Activated CD8-positive, alpha-beta memory T cell treated with anti-CD3 and anti-CD28 coated beads for 48 hours (primary cell): ENCODE results near the gene ENDOU.
"Not testable (repeated sequence)": the region's sequence is repeated elsewhere in the genome, so short reads cannot be mapped to it uniquely, and the experiment has no call there.

ENCODE experiments used
- DNase-seq, 3 experiments: peaks; one replicate each; pipeline ENCODE4 v3.0.0-alpha.2; 2020; ENCODE audit warnings: low read depth in 2 of 3, low spot score in 2 of 3

The ENDOU gene

GRCh38 chr12:47698055-47698454 is 27.2 kb downstream of the ENDOU start:
- DNase-seq = no peak

- no peak for DNase-seq
These were observed 36.1 kb downstream of the ENDOU start for GRCh38 chr12:47689215-47689614.

GRCh38 chr12:47687636-47688035 is 37.7 kb downstream of the ENDOU start:
- no peak for DNase-seq

- no peak for DNase-seq
These were observed 38.5 kb downstream of the ENDOU start for GRCh38 chr12:47686645-47687240.

DNA sequence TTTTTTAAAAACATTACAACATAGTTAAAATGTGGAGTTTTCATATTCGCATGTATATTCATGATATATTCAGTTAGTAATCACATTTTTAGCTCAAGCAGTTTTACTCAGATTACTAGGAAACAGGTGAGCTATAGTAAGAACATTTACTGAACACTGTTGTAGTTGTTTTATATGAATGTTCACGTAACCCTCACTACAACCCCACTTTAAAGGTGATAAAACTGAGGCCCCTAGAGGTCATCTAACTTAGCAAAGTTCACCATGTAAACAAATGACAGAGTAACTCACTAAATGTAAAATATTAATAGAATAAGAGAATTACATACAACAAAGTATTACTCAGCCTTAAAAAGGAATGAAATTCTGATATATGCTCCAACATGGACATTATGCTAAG is 45.5 kb downstream of the ENDOU start:
- DNase-seq = no peak

DNA sequence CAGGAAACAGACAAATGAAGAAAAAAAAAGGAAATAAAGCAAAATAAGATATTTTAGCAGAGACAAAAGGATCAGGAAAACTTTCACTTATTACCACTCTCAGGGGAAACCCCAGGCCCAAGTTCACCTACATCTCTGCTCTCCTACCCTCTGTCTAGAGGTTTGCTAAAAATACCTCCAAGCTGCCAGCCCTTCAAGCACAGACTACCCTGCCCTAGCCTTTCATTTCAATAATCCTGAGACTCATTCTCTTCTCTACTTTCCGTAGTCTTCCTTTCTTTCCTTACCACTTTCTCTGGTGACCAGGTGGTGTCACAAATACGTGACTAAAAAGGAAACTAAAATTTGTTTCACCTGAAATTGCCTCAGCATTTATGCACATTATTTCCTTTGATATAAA is 53.2 kb downstream of the ENDOU start:
- DNase-seq = no peak

GRCh38 chr12:47667935-47668334 is 57.4 kb downstream of the ENDOU start:
- not testable (repeated sequence) for DNase-seq
